KBM-7 (cell line): Measurements from ENCODE around the gene FRMD4A.
"Not testable (repeated sequence)": the region's sequence is repeated elsewhere in the genome, so short reads cannot be mapped to it uniquely, and the experiment has no call there.

Experiments
- DNase-seq: peaks from one replicate; pipeline ENCODE4 v3.0.0-alpha.2; 2015
- in situ Hi-C: fragments of 300-500 bp; cut with MboI; formaldehyde crosslinking; loops from 2 replicates; pipeline ENCODE4 v1.14.3; 2020; ENCODE audit warnings: low sequenced_read_pairs, low pct_unique_long_range_greater_than_20kb, mixed read lengths

The FRMD4A gene

GRCh38 chr10:13716081-13717071 lies 614.3 kb downstream of the FRMD4A start:
- no peak for DNase-seq

DNA sequence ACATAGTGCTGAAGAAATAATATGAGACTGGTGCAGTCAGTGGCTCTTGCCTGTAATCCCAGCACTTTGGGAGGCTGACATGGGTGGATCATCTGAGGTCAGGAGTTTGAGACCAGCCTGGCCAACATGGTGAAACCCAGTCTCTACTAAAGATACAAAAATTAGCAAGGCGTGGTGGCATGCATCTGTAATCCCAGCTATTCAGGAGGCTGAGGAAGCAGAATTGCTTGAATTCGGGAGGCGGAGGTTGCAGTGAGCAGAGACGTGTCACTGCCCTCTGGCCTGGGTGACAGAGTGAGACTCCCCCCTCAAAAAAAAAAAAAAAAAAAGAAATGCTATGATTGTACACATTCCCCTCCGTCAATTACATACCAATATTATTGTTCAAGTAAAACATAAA lies 615.1 kb downstream of the FRMD4A start:
- DNase-seq, in situ Hi-C loops: not testable (repeated sequence)

More at GRCh38 chr10:13716081-13717071, 614.3 kb downstream of the FRMD4A start:
- in situ Hi-C loops, result no loop called here

GRCh38 chr10:13715100-13715499 lies 615.6 kb downstream of the FRMD4A start:
- in situ Hi-C loops, result no loop called here
- no peak for DNase-seq

GRCh38 chr10:13712837-13713581 lies 617.7 kb downstream of the FRMD4A start:
- in situ Hi-C loops, result no loop called here
- DNase-seq, result peak; percentile 57

- no peak for DNase-seq
- in situ Hi-C loops, result no loop called here
Measured at GRCh38 chr10:13712476-13712836, 618.3 kb downstream of the FRMD4A start.

- in situ Hi-C loops, result no loop called here
- no peak for DNase-seq
Measured at GRCh38 chr10:13711291-13711690, 619.4 kb downstream of the FRMD4A start.

DNA sequence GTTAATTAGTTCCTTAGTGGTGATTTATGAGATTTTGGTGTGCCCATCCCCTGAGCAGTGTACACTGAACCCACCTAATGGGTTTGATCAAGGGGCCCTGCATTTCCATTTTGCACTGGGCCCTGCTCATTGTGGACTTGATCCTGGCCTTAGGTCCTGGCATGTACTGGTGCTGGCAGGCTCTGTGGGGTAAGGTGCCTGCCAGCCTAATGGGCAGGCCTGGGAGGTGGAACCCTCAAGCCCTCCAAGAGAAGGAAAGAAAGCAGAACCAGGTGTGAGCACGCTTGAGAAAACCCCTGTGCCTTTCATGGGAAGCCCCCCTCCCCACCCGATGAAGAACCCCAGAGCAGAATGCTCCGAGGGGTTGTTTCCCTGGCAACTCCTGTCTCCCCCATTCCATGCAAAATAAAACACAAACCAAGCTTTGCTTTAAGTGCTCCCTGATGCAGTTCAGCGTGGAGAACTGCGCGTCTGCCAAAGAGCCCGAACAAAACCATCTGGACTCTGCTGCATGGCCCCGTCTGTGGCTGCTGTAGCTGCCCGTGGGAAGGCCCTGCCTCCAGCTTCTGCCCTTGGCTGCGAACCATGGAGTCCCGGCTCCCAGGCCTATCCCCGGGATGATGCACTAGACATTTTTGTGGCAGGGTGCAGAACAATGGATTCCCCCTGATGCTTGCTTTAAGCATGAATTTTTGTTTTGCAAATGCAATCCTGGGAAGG lies 620.6 kb downstream of the FRMD4A start:
- in situ Hi-C loops, result no loop called here

GRCh38 chr10:13708256-13708990 lies 622.3 kb downstream of the FRMD4A start:
- no peak for DNase-seq
- in situ Hi-C loops, result no loop called here

More for the DNA sequence above, 620.6 kb downstream of the FRMD4A start:
- no peak for DNase-seq

- in situ Hi-C loops, result no loop called here
- no peak for DNase-seq
Measured at GRCh38 chr10:13707156-13707881, 623.4 kb downstream of the FRMD4A start.

GRCh38 chr10:13706604-13707003 lies 624.1 kb downstream of the FRMD4A start:
- in situ Hi-C loops, result no loop called here
- no peak for DNase-seq

DNA sequence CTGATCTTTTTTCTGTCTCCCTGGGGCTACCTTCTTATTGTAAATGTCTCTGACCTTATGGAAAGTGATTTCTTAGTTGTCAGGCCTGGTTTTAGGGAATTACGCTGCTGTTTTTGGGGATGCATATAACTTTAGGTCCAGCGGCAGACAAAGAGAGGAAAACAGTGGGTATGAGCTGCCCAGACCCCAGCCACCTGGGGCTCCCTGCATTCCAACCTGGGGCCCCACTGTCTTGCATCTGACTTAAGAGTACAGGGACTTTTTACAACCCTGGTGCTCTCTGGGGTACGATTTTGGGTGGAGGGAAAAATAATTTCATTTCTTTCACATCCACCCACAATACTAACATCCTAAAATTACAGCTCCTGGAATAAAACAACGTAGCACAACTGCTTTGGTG lies 624.5 kb downstream of the FRMD4A start:
- DNase-seq, result no peak
- in situ Hi-C loops, result no loop called here

GRCh38 chr10:13705526-13706174 lies 625.1 kb downstream of the FRMD4A start:
- in situ Hi-C loops, result no loop called here
- DNase-seq, result no peak

- in situ Hi-C loops, result no loop called here
- DNase-seq, result peak; percentile 3
Measured at GRCh38 chr10:13704964-13705363, 625.8 kb downstream of the FRMD4A start.

- DNase-seq, result no peak
- in situ Hi-C loops, result no loop called here
Measured at GRCh38 chr10:13703997-13704536, 626.7 kb downstream of the FRMD4A start.

DNA sequence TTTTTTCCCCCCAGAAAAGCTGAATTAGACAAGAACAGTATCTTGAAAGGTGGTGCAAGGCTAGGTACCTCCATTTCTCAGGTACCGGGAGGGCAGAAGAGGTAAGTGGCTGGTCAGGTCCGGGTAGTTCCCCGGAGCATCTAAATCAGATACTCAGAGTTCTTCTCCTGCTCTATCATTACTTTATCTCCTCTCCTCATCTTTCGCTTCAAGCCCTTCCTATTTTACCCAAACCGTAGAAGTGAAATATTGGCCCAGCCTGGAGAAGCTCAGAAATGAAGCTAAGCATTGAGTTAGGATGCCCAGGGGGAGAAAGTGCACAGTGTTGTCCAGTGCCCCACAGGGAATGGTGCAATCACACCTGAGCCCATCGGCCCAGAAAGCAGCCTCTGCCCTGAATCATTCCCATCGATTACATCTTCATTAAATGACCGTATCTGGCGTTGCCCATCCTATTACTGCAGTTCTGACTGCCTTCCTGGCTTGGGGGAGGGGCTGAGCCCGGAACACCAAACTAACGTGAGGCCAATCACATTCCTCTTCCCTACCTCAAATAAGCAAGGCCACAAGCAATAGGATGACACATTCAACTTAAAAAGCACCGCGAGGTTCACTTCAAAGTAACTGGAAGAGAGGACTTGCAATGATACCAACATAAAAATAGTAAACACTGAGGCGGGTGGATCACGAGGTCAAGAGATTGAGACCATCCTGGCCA lies 627.5 kb downstream of the FRMD4A start:
- DNase-seq, result no peak
- in situ Hi-C loops, result no loop called here

DNA sequence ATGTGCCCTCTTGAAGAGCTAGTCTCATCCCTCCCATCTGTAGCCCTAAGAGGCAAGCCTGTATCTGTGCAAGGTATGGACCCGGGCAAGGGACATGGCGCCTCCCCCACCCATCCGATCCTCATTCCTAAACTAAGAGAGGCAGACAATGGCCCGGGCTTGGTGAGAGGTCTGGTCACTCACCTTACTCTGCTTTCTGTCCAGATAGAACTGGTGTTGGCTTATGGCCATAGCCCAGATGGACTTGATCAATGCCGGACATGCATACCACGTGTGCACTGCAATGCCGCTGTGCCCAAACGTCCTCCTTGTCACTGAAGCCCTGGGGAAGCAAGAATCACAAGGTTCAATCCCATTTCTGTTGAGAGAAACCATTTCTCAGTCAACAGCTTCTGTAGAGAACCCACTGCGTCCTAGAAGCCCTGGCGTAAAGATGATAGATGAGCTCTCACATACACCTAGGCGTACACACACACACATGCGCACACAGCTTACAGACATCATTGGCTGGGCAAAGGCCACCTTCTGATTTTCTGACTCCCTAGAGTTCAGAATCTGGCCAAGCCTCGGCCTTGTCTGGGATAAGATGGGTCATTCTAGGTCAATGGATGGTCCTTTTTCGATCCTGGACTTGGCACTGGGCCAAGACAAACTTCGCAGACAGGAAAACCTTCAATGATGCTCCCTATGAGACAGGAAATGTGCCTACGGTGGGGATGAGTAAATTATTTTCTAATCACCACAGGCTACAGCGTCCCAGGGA lies 629.4 kb downstream of the FRMD4A start:
- DNase-seq, result no peak
- in situ Hi-C loops, result no loop called here
